ENCODE data around the gene TRPM4. TPM values are rescaled to one million over a fixed set of nuclear protein-coding genes. Genes with fewer than 3 reads are reported as not detected.
"Not testable (repeated sequence)": the region's sequence is repeated elsewhere in the genome, so short reads cannot be mapped to it uniquely, and the experiment has no call there.

TRPM4 gene
- total RNA-seq, 2 donors from 2014 or later, result 0.52 TPM; not detected in 1

- H3K27me3 Mint-ChIP-seq, result peaks cover 58% of the 10 kb centered on the region
- H3K4me3 Mint-ChIP-seq, result no peak overlapping the region
- H3K9me3 Mint-ChIP-seq, result no peaks in the 10 kb centered on the region
- H3K27ac Mint-ChIP-seq, result no peak overlapping the region
- H3K4me1 Mint-ChIP-seq, result peaks cover 6% of the 10 kb centered on the region
- H3K36me3 Mint-ChIP-seq (ENCODE audit: low read depth), result no peaks in the 10 kb centered on the region
- no peak for ATAC-seq (replicated peaks)
These were observed 4.3 kb upstream of the TRPM4 start for GRCh38 chr19:49153167-49153809.

GRCh38 chr19:49154279-49154678 lies 3.3 kb upstream of the TRPM4 start:
- H3K4me3 Mint-ChIP-seq, result no peak overlapping the region
- no peaks in the 10 kb centered on the region for H3K9me3 Mint-ChIP-seq
- H3K27ac Mint-ChIP-seq, result no peak overlapping the region
- peaks cover 56% of the 10 kb centered on the region for H3K27me3 Mint-ChIP-seq
- ATAC-seq (replicated peaks), result no peak
- no peaks in the 10 kb centered on the region for H3K36me3 Mint-ChIP-seq (ENCODE audit: low read depth)
- H3K4me1 Mint-ChIP-seq, result peaks cover 6% of the 10 kb centered on the region

- ATAC-seq (replicated peaks), result no peak
- no peak within 1 kb of the TSS for H3K27ac Mint-ChIP-seq
- no peaks in the 10 kb centered on the region for H3K36me3 Mint-ChIP-seq (ENCODE audit: low read depth)
- peaks cover 6% of the 10 kb centered on the region for H3K4me1 Mint-ChIP-seq
- H3K9me3 Mint-ChIP-seq, result no peaks in the 10 kb centered on the region
- H3K4me3 Mint-ChIP-seq, result no peak within 1 kb of the TSS
- peaks cover 57% of the 10 kb centered on the region for H3K27me3 Mint-ChIP-seq
These were observed 2.4 kb upstream of the TRPM4 start, which contains the start of gene HRC for GRCh38 chr19:49155005-49155819. Gene HRC, minus strand, starts transcription at chr19:49155396. Its CDS starts 159 bp downstream, at chr19:49155237.

GRCh38 chr19:49155820-49156346 lies 1.7 kb upstream of the TRPM4 start:
- Mint-ChIP-seq H3K27ac (no peak overlapping the region), H3K4me3 (no peak overlapping the region), H3K36me3 (ENCODE audit: low read depth) (no peaks in the 10 kb centered on the region), H3K27me3 (peaks cover 60% of the 10 kb centered on the region), H3K4me1 (peaks cover 6% of the 10 kb centered on the region), H3K9me3 (no peaks in the 10 kb centered on the region)
- ATAC-seq (replicated peaks), result no peak

GRCh38 chr19:49160450-49161189 lies 3.0 kb downstream of the TRPM4 start:
- ATAC-seq (replicated peaks), result no peak
- Mint-ChIP-seq H3K27me3 (peaks cover 32% of the 10 kb centered on the region), H3K27ac (no peak overlapping the region), H3K4me1 (peaks cover 6% of the 10 kb centered on the region), H3K9me3 (no peaks in the 10 kb centered on the region), H3K4me3 (no peak overlapping the region), H3K36me3 (ENCODE audit: low read depth) (no peaks in the 10 kb centered on the region)

GRCh38 chr19:49161987-49162386 lies 4.4 kb downstream of the TRPM4 start:
- Mint-ChIP-seq H3K27ac (no peak overlapping the region), H3K4me1 (peaks cover 6% of the 10 kb centered on the region), H3K9me3 (no peaks in the 10 kb centered on the region), H3K27me3 (peaks cover 32% of the 10 kb centered on the region), H3K4me3 (no peak overlapping the region), H3K36me3 (ENCODE audit: low read depth) (no peaks in the 10 kb centered on the region)
- no peak for ATAC-seq (replicated peaks)

- H3K4me1 Mint-ChIP-seq, result no peaks in the 10 kb centered on the region
- H3K36me3 Mint-ChIP-seq (ENCODE audit: low read depth), result no peaks in the 10 kb centered on the region
- no peaks in the 10 kb centered on the region for H3K9me3 Mint-ChIP-seq
- no peak for ATAC-seq (replicated peaks)
- H3K4me3 Mint-ChIP-seq, result no peak overlapping the region
- H3K27ac Mint-ChIP-seq, result no peak overlapping the region
- peaks cover 15% of the 10 kb centered on the region for H3K27me3 Mint-ChIP-seq
These were observed 7.6 kb downstream of the TRPM4 start for GRCh38 chr19:49165111-49165750.

- Mint-ChIP-seq H3K4me1 (no peaks in the 10 kb centered on the region), H3K4me3 (no peak overlapping the region), H3K9me3 (no peaks in the 10 kb centered on the region), H3K27me3 (peaks cover 13% of the 10 kb centered on the region), H3K27ac (no peak overlapping the region), H3K36me3 (ENCODE audit: low read depth) (no peaks in the 10 kb centered on the region)
- no peak for ATAC-seq (replicated peaks)
These were observed 8.3 kb downstream of the TRPM4 start for GRCh38 chr19:49165865-49166301.

- no peak for ATAC-seq (replicated peaks)
- H3K4me1 Mint-ChIP-seq, result no peaks in the 10 kb centered on the region
- H3K9me3 Mint-ChIP-seq, result no peaks in the 10 kb centered on the region
- no peaks in the 10 kb centered on the region for H3K36me3 Mint-ChIP-seq (ENCODE audit: low read depth)
- H3K27me3 Mint-ChIP-seq, result peaks cover 16% of the 10 kb centered on the region
- H3K27ac Mint-ChIP-seq, result no peak overlapping the region
- H3K4me3 Mint-ChIP-seq, result no peak overlapping the region
These were observed 10.3 kb downstream of the TRPM4 start for GRCh38 chr19:49167857-49168409.

- Mint-ChIP-seq H3K27me3 (peaks cover 16% of the 10 kb centered on the region), H3K36me3 (ENCODE audit: low read depth) (no peaks in the 10 kb centered on the region), H3K9me3 (no peaks in the 10 kb centered on the region), H3K27ac (no peak overlapping the region), H3K4me3 (no peak overlapping the region), H3K4me1 (no peaks in the 10 kb centered on the region)
- no peak for ATAC-seq (replicated peaks)
These were observed 10.8 kb downstream of the TRPM4 start for GRCh38 chr19:49168421-49168820.

GRCh38 chr19:49173198-49173597 lies 15.6 kb downstream of the TRPM4 start:
- no peaks in the 10 kb centered on the region for H3K36me3 Mint-ChIP-seq (ENCODE audit: low read depth)
- no peaks in the 10 kb centered on the region for H3K9me3 Mint-ChIP-seq
- H3K4me1 Mint-ChIP-seq, result peaks cover 5% of the 10 kb centered on the region
- H3K27me3 Mint-ChIP-seq, result peaks cover 12% of the 10 kb centered on the region
- H3K4me3 Mint-ChIP-seq, result no peak overlapping the region
- no peak for ATAC-seq (replicated peaks)
- H3K27ac Mint-ChIP-seq, result no peak overlapping the region

- Mint-ChIP-seq H3K4me1 (peaks cover 9% of the 10 kb centered on the region), H3K9me3 (peaks cover 10% of the 10 kb centered on the region), H3K4me3 (no peak overlapping the region), H3K27me3 (peaks cover 4% of the 10 kb centered on the region), H3K27ac (no peak overlapping the region), H3K36me3 (ENCODE audit: low read depth) (no peaks in the 10 kb centered on the region)
- ATAC-seq (replicated peaks), result no peak
These were observed 23.1 kb downstream of the TRPM4 start for GRCh38 chr19:49180659-49181058.

- ATAC-seq (replicated peaks); H3K27ac Mint-ChIP-seq; H3K9me3 Mint-ChIP-seq; H3K4me1 Mint-ChIP-seq; H3K4me3 Mint-ChIP-seq; H3K27me3 Mint-ChIP-seq; H3K36me3 Mint-ChIP-seq (ENCODE audit: low read depth): not testable (repeated sequence)
These were observed 24.6 kb downstream of the TRPM4 start for GRCh38 chr19:49182010-49182847.

Data from activated T-helper 17 cell treated with anti-CD3 and anti-CD28 coated beads, Interleukin-2, amount 50 U/mL, for 72 hours (primary cell).